Stomach smooth muscle (tissue), 2 donors: ENCODE measurements around the gene RREB1.

Source experiments
- H3K27ac ChIP-seq: one replicate; pipeline ENCODE4 v1.7.0; 2013; ENCODE audit warnings: mild to moderate bottlenecking, low read length, inconsistent platforms
- H3K27me3 ChIP-seq, 2 donors: one replicate each; pipeline ENCODE4 v1.7.0; 2013; ENCODE audit warnings: low read length in 2 of 2; ENCODE audit not compliant: insufficient read depth in 2 of 2, control insufficient read depth in 1 of 2
- H3K36me3 ChIP-seq, 2 donors: one replicate each; pipeline ENCODE4 v1.7.0; 2013; ENCODE audit warnings: low read length in 2 of 2; ENCODE audit not compliant: control insufficient read depth in 2 of 2, insufficient read depth in 2 of 2
- H3K4me1 ChIP-seq: one replicate; pipeline ENCODE4 v1.7.0; 2013; ENCODE audit warnings: low read length; ENCODE audit not compliant: control insufficient read depth, insufficient read depth
- H3K4me3 ChIP-seq, 2 donors: one replicate each; pipeline ENCODE4 v1.7.0; 2013; ENCODE audit warnings: low read length in 2 of 2
- H3K9ac ChIP-seq, 2 donors: one replicate each; pipeline ENCODE4 v1.7.0; 2013; ENCODE audit warnings: low read length in 2 of 2, mild to moderate bottlenecking in 1 of 2
- H3K9me3 ChIP-seq, 2 donors: one replicate each; pipeline ENCODE4 v1.7.0; 2013; ENCODE audit warnings: low read length in 2 of 2; ENCODE audit not compliant: control insufficient read depth in 2 of 2
- donor health status: healthy.
- donor health status: Pancreatic carcinoma.

RREB1 gene

DNA sequence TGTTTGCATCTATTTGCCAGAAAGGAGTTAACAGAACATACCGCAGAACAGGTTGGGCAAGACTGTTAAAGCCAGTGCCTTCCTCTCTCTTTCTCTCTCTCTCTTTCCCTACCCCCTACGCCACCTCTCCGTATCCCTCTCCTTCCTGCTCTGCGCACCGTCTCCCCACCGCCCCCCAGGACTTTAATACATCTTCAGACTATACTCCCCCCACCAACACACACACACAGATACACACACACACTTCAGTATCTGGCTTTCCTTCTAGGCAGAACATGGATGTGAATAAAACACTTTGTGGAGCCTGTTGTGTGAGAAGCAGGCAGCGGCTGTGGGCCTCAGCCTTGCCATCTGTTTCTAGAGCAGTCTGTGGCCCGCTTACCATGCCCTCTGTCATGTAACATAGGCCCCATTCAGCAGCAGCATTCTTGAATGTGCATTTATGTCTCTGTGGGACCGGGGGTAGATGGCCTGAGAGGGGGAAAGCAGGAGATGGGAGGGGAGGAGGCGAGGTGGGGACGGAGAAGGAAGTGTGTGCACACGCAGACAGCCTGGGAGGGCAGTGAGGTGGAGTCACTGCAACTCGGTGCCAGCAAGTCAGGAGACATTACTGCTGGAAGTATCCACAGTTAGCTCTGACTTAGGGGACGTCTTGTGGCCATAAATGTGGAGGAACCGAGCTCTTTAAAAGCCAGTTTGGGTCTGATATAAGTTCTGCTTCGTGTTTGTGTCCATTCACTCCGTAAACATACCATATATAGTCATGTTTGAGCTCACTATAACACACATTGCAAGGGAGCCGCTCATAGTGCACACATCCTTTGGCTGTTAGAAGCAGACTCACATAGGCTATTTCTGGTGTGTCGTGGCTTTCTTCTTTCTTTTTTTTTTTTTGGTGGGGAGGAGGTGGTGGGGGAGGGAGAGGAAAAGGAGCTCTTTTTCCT, 38.4 kb downstream of the RREB1 start:
- Histone ChIP-seq H3K27ac (peak overlapping the region; percentile 92), H3K9me3 (no peaks in the 10 kb centered on the region), H3K27me3 (no peaks in the 10 kb centered on the region), H3K4me1 (peaks cover 57% of the 10 kb centered on the region), H3K4me3 (peak overlapping the region; percentile 13 to 47), H3K36me3 (no peaks in the 10 kb centered on the region), H3K9ac (peak overlapping the region; percentile 62 to 69)

DNA sequence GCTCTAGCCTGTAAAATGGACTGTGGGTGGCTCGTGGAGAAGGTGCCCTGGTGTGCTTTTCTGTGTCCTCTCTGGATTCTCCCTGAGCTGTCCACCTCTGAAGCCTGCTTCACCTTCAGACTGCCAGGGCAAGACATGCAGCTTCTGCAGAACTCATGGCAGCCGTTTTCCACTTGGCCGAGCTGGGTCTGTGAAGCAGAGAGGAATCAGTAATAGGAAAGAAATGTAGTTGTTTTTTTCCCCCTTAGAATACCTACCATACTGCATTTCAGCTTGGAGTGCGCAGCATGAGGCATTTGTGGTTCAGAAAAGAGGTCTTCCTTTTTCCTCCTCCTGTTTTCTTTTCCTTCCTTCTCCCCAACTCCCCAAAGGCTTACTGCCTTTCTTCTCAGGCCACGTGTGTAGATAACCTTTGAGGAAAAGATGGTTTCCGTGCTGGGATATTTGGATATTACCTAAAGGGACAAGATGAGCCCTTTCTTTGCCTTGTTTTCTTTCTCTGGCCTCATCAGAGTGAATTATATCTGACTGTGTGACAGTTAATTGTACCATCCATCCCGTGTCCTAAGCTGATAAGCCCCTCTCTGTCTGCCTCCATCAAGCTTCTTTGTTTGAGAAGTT, 39.4 kb downstream of the RREB1 start:
- peak overlapping the region; percentile 37 to 69 for H3K9ac ChIP-seq
- no peaks in the 10 kb centered on the region for H3K9me3 ChIP-seq
- no peaks in the 10 kb centered on the region for H3K27me3 ChIP-seq
- peaks cover 49% of the 10 kb centered on the region for H3K4me1 ChIP-seq
- H3K27ac ChIP-seq: peak overlapping the region; percentile 92
- peak overlapping the region; percentile 13 to 47 for H3K4me3 ChIP-seq
- H3K36me3 ChIP-seq: no peaks in the 10 kb centered on the region

DNA sequence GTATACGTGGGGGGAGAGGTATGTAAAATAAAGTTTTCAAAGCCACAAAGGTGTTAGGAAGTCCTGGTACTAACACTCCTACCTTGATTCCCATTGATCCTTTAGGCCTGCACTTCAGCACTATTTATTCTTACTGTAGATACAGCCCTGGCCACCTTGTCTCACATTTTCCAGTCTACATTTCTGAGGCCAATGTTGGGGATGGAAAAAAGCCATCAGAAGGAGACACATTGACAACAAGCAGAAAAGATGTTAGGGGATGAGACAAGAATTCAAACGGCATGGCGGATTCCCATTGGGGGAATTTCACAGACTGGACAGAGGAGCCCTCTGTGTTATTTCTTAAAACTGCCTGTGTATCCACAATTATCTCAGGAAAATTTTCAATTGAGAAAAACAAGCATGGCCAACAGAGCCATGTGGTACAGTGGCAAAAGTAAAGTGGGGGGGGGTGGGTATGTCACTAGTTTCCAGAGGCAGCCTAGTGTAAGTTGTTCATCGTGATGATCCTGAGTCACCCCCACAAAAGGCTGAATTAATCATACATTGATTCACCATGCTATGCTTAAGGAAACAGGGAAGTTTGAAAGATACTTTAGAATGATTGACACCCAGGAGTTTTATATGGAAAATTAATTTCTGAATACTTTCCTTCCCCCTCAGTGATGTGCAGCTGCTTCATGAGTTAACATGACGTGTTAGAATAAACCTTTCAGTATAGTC, 40.5 kb downstream of the RREB1 start:
- Histone ChIP-seq H3K4me1 (peaks cover 43% of the 10 kb centered on the region), H3K9ac (peak overlapping the region in 1 of 2 donors; percentile 13), H3K36me3 (no peaks in the 10 kb centered on the region), H3K27ac (peak overlapping the region; percentile 92), H3K27me3 (no peaks in the 10 kb centered on the region), H3K4me3 (no peak overlapping the region), H3K9me3 (no peaks in the 10 kb centered on the region)

DNA sequence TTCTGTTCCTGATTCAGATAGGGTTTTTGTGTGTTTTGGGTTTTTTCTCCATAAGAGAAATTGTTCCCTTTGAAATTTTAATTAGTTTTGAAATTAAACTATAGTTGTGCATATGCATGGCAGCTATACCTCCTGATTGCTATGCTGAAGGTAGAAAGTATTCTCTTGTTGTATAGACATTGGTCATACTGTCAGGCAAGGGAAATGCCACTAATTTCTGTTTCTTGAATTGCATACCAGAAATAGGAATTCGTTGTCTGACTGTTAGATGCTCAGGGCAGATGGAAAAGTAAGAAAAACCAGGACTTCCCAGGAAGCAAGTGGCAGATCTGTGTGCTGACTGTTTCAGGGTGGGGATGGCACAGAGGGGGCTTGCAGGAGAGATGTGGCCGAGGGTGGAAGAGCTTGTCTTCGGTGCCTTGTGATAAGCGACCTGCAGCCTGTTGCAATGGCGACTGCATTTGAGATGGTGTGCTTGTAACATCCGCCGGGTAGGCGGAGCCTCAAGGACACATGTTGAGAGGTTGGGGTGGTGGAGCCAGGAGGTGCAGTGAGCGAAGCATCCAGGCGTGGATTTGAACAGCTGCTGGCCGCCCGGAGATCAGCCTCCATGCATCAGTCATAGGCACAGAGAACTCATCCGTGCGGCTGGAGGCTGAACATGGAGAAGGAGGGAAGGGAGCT, 42.8 kb downstream of the RREB1 start:
- H3K9ac ChIP-seq: no peak overlapping the region

DNA sequence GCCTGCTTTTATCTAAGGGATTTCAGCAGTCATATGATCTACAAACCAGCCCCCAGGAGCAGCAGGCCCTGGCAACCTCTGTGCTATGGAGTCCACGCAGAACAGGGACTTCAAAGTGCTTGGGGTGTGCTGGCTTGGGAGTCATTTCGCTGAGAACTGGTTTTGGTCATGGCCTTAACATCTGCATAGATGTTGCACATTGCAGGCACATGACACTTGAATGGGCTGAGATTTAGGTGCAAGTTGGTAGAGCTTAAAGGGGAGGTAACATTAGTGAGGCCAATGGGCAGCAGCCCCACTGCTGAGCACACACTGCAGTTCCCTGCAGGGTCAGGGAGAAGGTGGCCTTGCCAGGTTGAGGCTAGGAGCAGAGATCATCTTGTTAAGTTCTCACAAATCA, 43.6 kb downstream of the RREB1 start:
- Histone ChIP-seq H3K9ac (no peak overlapping the region), H3K4me1 (peaks cover 36% of the 10 kb centered on the region), H3K9me3 (no peaks in the 10 kb centered on the region), H3K27ac (no peak overlapping the region), H3K36me3 (no peaks in the 10 kb centered on the region), H3K27me3 (no peaks in the 10 kb centered on the region), H3K4me3 (no peak overlapping the region)

More for the DNA sequence above, 42.8 kb downstream of the RREB1 start:
- H3K9me3 ChIP-seq: no peaks in the 10 kb centered on the region
- no peak overlapping the region for H3K4me3 ChIP-seq
- no peak overlapping the region for H3K27ac ChIP-seq
- H3K4me1 ChIP-seq: peaks cover 36% of the 10 kb centered on the region
- no peaks in the 10 kb centered on the region for H3K36me3 ChIP-seq
- no peaks in the 10 kb centered on the region for H3K27me3 ChIP-seq

DNA sequence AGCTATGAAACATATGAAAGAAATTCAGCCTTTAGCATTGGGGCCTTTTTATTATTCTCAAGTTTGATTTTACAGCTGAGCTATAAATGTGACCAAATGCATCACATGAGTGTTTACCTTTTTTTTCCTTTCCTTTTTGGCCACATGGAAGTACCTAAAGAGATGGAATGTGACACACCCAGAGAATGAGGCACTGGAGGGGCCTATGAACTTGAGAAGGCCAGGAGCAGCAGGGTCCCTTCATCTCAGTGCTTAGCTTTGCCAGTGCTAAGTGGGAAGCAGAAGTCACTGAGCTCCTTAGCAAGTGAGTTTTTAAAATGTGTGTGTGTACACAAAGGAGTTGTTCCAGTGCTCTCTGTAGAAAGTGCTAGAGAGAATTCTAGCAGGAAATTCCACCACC, 44.7 kb downstream of the RREB1 start:
- Histone ChIP-seq H3K9me3 (no peaks in the 10 kb centered on the region), H3K4me3 (no peak overlapping the region), H3K27ac (no peak overlapping the region), H3K36me3 (no peaks in the 10 kb centered on the region), H3K27me3 (no peaks in the 10 kb centered on the region), H3K9ac (no peak overlapping the region), H3K4me1 (peaks cover 31% of the 10 kb centered on the region)

DNA sequence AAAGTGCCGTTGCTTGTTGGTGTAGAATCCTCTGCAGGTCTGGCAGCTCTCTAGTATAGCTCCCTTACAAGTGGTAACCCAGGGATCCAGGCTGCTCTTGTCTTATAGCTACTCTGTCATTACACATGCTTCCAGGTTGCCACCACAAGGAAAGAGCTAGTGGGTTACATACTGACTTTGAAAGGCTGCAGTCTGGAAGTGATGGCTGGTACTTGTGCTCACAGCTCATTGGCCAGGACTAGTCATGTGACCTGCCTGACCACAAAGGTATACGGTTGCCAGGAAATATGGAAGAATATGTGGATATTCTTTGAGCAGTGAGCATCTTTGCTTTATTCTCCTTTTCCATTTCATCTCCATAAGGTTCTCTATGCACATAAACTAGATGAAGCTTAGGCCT, 46.0 kb downstream of the RREB1 start:
- Histone ChIP-seq H3K4me1 (peaks cover 28% of the 10 kb centered on the region), H3K27ac (no peak overlapping the region), H3K4me3 (no peak overlapping the region), H3K27me3 (no peaks in the 10 kb centered on the region), H3K9me3 (no peaks in the 10 kb centered on the region), H3K9ac (no peak overlapping the region), H3K36me3 (peaks cover 0 to 2% of the 10 kb centered on the region in 2 donors)

DNA sequence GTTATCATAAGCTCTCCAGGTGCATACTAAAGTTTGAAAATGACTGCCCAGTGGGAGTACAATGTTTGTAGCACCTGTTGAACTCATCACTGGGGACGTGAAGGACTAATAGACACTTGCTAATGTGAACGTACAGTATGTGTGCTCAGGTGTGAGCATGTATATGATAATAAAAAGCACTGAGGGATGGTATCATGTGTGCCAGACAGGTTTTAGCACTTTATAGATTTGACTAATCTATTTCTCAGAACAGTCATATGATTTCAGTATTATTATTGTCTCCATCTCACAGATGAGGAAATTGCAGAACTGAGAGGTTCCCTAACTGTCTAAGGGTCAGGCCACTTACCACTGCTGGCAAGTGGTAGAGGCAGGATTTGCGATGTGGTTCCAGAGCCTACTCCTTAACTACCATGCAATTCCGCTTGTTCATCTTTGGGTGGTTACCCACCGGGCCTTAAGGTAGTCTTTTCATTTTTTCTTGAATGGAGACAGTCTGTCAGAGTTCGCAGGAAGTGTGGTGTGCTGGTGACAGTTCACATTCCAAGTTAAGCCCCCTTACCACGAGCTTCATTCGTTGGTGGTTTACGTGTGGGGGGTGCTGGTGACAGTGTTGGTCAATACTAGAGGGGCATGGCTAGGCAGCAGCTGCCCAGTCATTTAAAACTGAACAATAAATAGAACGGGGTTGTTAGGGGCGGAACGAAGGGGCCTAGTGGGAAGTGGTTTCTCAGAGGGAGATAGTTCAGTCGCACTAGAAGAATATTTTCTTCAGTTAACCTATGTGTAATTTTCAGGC, 46.8 kb downstream of the RREB1 start:
- Histone ChIP-seq H3K36me3 (peaks cover 0 to 2% of the 10 kb centered on the region in 2 donors), H3K9me3 (no peaks in the 10 kb centered on the region), H3K27ac (no peak overlapping the region), H3K9ac (no peak overlapping the region), H3K27me3 (no peaks in the 10 kb centered on the region), H3K4me3 (no peak overlapping the region), H3K4me1 (peaks cover 28% of the 10 kb centered on the region)

DNA sequence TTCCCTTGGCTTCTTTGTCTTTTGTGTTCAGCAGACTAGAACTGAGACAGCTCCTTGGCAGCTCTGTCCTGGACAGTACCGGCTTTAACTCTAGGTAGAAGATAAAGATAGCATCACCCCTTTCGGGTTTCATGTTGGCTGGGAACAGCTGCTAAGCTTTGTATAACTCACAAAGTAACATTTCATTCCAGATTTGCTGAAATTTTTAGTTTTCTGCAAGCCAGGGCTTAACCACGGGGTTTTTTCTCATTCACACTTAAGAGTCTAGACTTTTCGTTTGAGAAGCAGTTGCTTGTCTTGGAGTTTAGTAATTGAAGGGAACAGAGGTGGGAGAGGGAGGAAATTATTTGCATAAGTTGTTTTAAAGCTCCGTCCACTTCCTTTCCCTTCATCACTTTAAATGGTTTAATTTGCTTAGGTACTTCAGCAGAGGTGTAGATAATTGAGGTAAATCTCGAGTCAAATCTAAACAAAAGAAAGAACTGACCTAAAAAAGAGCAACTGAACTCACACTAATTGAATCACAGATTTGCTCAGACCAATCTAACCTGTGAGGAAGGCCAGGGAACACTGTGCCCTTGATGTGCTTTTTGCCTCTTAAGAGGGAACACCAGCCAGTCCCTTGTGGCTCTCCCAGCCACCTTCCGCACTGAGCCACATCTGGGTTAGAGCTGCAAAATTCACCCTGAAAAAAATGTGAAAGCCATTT, 48.3 kb downstream of the RREB1 start:
- Histone ChIP-seq H3K27me3 (no peaks in the 10 kb centered on the region), H3K9me3 (no peaks in the 10 kb centered on the region), H3K27ac (no peak overlapping the region), H3K9ac (no peak overlapping the region), H3K36me3 (peaks cover 0 to 2% of the 10 kb centered on the region in 2 donors), H3K4me1 (peaks cover 23% of the 10 kb centered on the region), H3K4me3 (peak overlapping the region in 1 of 2 donors; percentile 27)
